Brain pericyte (primary cell): ENCODE results near the gene LAMA2.
A peak's percentile ranks its signal among the peaks of the same experiment; 100 is the strongest.

Experiments used
- DNase-seq: peaks from one replicate; pipeline ENCODE4 v3.0.0-alpha.2; 2012; ENCODE audit warnings: low read depth, low spot score

The LAMA2 gene

GRCh38 chr6:129359811-129360681, 477.1 kb downstream of the LAMA2 start:
- no peak for DNase-seq

- no peak for DNase-seq
These were observed 477.7 kb downstream of the LAMA2 start for GRCh38 chr6:129360682-129360955.

DNA sequence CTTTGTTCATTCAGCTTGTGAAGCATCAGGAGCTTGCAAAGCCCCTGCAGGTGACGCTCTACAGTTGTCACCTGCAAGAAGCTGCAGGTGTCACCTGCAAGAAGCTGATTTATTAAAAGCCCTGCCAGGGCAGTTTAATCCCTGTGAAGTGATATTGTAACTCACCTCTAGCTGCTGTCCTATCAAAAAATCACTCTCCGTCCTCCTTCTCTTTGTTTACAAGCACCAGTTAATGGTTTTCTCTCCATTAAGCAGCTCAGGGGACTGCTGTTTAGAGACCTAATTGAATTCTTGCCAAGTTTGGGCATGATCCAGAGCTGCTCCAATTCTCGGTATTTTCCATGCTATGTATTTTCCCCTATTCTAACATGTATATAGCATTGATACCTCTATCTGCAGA, 481.1 kb downstream of the LAMA2 start:
- no peak for DNase-seq

- DNase-seq, result no peak
These were observed 481.8 kb downstream of the LAMA2 start for GRCh38 chr6:129364767-129365166.

DNA sequence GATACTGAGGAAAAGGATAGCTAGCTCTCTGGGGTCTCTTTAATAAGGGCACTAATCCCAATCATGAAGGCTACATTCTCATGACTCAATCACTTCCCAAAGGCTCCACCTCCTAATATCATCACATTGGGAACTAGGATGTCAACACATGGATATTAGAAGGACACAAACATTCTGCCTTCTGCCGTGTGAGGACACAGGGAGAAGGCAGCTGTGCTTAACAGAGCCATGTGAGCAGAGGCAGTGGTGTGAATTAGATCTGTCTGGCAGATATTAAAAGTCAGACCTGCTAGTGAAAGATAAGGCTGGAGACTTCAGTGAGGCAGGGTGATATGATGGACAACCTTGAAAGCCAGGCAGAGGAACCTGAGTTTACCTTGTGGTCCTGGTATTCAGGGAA, 485.1 kb downstream of the LAMA2 start:
- DNase-seq, result no peak

DNA sequence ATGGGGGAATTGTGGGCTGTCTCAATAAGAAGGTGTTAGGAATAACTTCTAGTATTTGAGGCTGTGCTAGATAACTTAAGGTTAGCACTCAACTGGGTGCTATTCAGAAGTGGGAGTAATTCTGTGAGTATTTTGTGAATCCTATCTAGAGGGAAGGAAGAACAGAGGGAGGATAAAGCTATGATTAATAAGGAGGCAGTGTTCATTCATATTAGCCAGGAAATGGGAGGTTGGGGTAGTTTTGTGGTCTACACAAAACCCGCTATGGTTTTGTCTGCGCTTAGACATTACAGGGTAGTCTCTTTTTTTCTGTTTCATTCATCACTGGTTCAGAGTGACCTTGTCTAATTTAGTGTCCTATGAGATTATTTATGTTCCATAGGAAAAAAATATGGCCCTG, 486.0 kb downstream of the LAMA2 start:
- DNase-seq, result no peak

DNA sequence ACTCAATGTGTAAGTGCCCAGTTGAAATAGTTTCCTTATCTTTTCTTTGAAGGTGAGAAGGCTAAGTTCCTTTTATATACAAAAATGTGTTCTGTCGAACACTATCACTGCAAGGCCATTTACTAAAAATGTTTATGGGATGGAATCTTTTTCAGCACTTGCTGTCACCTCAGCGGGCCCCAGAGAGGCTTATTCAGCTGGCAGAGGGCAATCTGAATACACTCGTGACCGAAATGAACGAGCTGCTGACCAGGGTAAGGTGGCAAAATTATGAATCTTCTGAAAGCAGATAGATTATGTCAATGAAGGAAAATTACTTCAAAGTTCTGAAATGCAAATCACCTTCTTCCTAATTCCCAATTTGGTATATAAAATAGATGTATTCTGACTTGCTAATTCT, 486.8 kb downstream of the LAMA2 start:
- DNase-seq, result no peak

GRCh38 chr6:129370268-129370916, 487.5 kb downstream of the LAMA2 start:
- DNase-seq, result peak; percentile 16

DNA sequence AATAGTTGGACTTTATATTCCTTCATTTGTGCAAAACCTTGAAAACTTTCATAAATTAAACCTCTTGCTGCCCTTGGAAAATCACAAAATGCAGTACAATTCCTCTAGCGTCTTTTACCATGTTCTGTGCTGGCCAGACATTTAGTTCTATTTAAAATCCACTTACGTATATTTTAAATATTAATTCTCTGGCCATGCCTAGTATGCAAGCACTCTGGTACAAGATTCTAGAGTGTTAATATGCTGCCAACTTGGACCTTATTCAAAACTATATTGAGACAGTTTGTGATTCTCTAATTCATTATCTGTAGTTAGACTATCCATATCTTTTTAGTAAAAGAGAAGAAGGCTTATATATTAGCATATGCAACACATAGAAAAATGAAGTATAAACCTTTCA, 498.9 kb downstream of the LAMA2 start:
- no peak for DNase-seq

DNA sequence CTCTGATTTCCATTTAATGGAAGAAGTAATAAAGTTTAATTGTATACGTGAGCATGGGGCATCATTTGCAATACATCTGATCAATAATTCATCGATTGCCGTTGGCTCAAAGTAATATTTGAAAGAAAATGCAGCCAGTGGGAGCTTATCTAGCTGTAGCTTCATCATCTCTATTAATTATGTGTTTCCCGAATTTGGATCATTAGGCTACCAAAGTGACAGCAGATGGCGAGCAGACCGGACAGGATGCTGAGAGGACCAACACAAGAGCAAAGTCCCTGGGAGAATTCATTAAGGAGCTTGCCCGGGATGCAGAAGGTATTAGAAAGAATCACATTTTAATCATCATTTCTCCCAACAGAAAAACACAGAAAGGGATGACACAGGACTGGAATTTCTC, 500.0 kb downstream of the LAMA2 start:
- no peak for DNase-seq

DNA sequence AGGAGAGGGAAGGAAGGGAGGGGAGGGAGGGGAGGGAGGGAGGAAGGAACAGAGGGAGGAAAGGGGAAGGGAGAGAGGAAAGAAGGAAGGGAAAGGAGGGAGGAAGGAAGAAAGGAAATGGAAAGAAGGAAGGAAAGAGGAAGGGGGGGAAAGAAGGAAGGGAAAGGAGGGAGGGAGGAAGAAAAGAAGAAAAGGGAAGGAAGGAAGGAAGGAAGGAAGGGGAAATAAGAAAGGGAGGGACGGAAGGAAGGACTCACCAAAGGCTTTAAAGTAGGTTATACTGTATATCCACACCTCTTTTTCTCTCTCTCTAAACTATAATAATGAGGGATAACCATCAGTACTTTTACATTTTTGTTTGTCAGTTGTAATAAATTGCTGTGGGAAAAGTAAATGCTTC, 502.2 kb downstream of the LAMA2 start:
- no peak for DNase-seq

GRCh38 chr6:129390900-129391299, 508.0 kb downstream of the LAMA2 start:
- DNase-seq, result no peak

GRCh38 chr6:129393654-129394053, 510.7 kb downstream of the LAMA2 start:
- no peak for DNase-seq

DNA sequence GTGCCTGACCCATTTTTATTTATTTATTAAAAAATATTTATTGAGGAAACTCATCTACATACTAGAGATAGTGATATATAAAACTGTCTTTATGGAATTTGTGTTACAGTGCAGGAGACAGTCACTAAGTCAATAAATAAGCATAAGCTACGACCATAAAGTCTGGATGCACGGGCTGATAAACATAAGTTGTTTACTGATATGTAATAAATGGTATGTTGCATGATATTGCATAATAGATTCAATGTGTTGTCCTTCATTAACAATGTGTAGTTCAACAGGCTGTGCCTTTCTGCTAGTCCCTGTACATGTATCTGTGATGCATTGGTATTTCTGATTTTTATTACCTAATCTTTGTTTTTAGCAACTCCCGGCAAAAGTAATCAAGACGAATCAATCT, 515.8 kb downstream of the LAMA2 start:
- no peak for DNase-seq

- no peak for DNase-seq
These were observed 519.3 kb downstream of the LAMA2 start for GRCh38 chr6:129402244-129402643.

DNA sequence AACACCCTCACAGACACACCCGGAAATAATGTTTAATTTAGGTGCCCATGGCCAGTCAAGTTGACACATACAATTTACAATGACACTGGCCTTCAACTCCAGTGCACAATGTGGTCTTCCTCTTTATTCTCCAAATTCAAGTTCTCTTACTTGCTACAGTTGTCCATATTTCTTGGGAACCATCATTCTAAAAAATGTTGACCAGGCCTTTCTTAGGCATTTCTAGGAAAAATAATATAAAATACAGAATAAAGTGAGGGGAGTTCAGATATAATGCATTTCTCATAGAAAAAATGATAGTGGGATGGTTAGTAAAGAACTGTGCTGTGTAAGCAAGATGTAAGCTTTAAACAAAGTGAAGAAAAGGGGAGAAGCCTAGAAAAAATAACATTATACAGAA, 528.2 kb downstream of the LAMA2 start:
- DNase-seq, result no peak

GRCh38 chr6:129416337-129416990, 533.5 kb downstream of the LAMA2 start:
- DNase-seq, result no peak

- DNase-seq, result no peak
These were observed 534.6 kb downstream of the LAMA2 start for GRCh38 chr6:129417416-129418086.

DNA sequence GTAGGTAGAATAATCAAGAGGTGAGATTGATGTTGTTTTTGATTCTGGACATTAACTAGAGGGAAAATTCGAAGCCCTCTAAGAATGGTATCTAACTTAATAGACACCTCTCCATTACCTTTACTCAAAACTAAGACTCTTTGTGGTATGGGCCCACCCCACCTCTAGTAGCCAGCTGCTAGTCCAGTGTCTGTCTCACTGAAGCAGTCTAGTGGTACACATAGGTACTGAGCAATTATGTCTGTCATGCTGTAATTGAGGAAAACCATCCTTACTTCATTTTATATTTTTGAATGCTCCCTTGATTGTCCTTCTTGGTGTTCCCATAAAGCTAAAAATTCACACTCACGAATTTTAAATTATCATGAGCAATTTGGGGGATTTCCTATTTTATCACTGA, 536.4 kb downstream of the LAMA2 start:
- no peak for DNase-seq

GRCh38 chr6:129426343-129426742, 543.4 kb downstream of the LAMA2 start:
- DNase-seq, result no peak

GRCh38 chr6:129429956-129430355, 547.0 kb downstream of the LAMA2 start:
- DNase-seq, result no peak

GRCh38 chr6:129432738-129433137, 549.8 kb downstream of the LAMA2 start:
- DNase-seq, result no peak
